Measurements from ENCODE around the gene TTBK2. TPM values are rescaled to one million over a fixed set of nuclear protein-coding genes. Genes with fewer than 3 reads are reported as not detected.

Gene TTBK2
- total RNA-seq, 1 experiment from 2014 or later: 18.6 TPM

GRCh38 chr15:42846647-42847046, 73.9 kb downstream of the TTBK2 start:
- TF ChIP-seq TEAD4 (CRISPR knock-in tag; IDR thresholded peaks at IDR 0.05): no peak
- TF ChIP-seq ZNF512 (CRISPR knock-in tag; IDR thresholded peaks at IDR 0.05; ENCODE audit: borderline replicate concordance): no peak
- no peak for TF ChIP-seq ZNF532 (CRISPR knock-in tag; IDR thresholded peaks at IDR 0.05; ENCODE audit: borderline replicate concordance)
- no peak for TF ChIP-seq SMAD3 (CRISPR knock-in tag; IDR thresholded peaks at IDR 0.05; ENCODE audit: borderline replicate concordance)
- TF ChIP-seq IRF2 (CRISPR knock-in tag; IDR thresholded peaks at IDR 0.05; ENCODE audit: borderline replicate concordance, low read depth): no peak
- TF ChIP-seq PREB (CRISPR knock-in tag; IDR thresholded peaks at IDR 0.05; ENCODE audit: borderline replicate concordance): no peak
- no peak for TF ChIP-seq GABPB1 (CRISPR knock-in tag; IDR thresholded peaks at IDR 0.05)
- TF ChIP-seq CTCF (IDR thresholded peaks at IDR 0.05): no peak
- no peak overlapping the region for H3K27ac Mint-ChIP-seq
- ChIA-PET CTCF (interaction anchor here (1.0 kb wide), 1 partner anchor 80 kb away, joined by 4 read pairs; no protein-coding TSS in a partner anchor), POLR2A (no interaction called here)
- H3K4me1 Mint-ChIP-seq: no peaks in the 10 kb centered on the region
- H3K27me3 Mint-ChIP-seq (ENCODE audit: low read depth): no peaks in the 10 kb centered on the region
- no peak; the same call in 1 of the 2 replicates for ATAC-seq
- no peak overlapping the region for H3K4me3 Mint-ChIP-seq
- DNase-seq (ENCODE audit: low spot score): no peak
- H3K36me3 Mint-ChIP-seq: peaks cover 7% of the 10 kb centered on the region
- H3K9me3 Mint-ChIP-seq: peaks cover 11% of the 10 kb centered on the region

GRCh38 chr15:42845581-42845980, 75.0 kb downstream of the TTBK2 start:
- no peak for TF ChIP-seq CREM (CRISPR knock-in tag; IDR thresholded peaks at IDR 0.05)
- Mint-ChIP-seq H3K4me3 (no peak overlapping the region), H3K36me3 (peaks cover 7% of the 10 kb centered on the region), H3K9me3 (peaks cover 11% of the 10 kb centered on the region), H3K4me1 (no peaks in the 10 kb centered on the region), H3K27me3 (ENCODE audit: low read depth) (no peaks in the 10 kb centered on the region), H3K27ac (no peak overlapping the region)
- POLR2A ChIA-PET: no interaction called here
- CTCF ChIA-PET: no interaction called here
- DNase-seq (ENCODE audit: low spot score) (no peak), ATAC-seq (no peak)

- ChIA-PET CTCF (no interaction called here), POLR2A (no interaction called here)
- no peaks in the 10 kb centered on the region for H3K4me1 Mint-ChIP-seq
- ATAC-seq (no peak), DNase-seq (ENCODE audit: low spot score) (no peak)
- H3K9me3 Mint-ChIP-seq: peaks cover 11% of the 10 kb centered on the region
- no peaks in the 10 kb centered on the region for H3K27me3 Mint-ChIP-seq (ENCODE audit: low read depth)
- no peak overlapping the region for H3K27ac Mint-ChIP-seq
- H3K4me3 Mint-ChIP-seq: no peak overlapping the region
- peaks cover 14% of the 10 kb centered on the region for H3K36me3 Mint-ChIP-seq
- no peak for TF ChIP-seq ATF3 (CRISPR knock-in tag; conservative IDR thresholded peaks at IDR 0.05)
- TF ChIP-seq E2F1 (CRISPR knock-in tag; IDR thresholded peaks at IDR 0.05): no peak
- TF ChIP-seq SMAD4 (CRISPR knock-in tag; IDR thresholded peaks at IDR 0.05): no peak
- TF ChIP-seq RELA (CRISPR knock-in tag; IDR thresholded peaks at IDR 0.05; ENCODE audit: borderline replicate concordance): no peak
- TF ChIP-seq NFE2L1 (CRISPR knock-in tag; IDR thresholded peaks at IDR 0.05): no peak
- no peak for TF ChIP-seq ZSCAN18 (CRISPR knock-in tag; IDR thresholded peaks at IDR 0.05)
- TF ChIP-seq PRDM15 (CRISPR knock-in tag; IDR thresholded peaks at IDR 0.05): no peak
Measured at GRCh38 chr15:42843699-42844098, 76.9 kb downstream of the TTBK2 start.

Measured in WTC11 (cell line).